Activated CD4-positive, alpha-beta T cell treated with anti-CD3 and anti-CD28 coated beads, Interleukin-2, amount 50 U/mL, for 1 hour (primary cell): ENCODE data around the gene LSM10.
A peak's percentile ranks its signal among the peaks of the same experiment; 100 is the strongest.

ENCODE experiments used
- DNase-seq: peaks from one replicate; pipeline ENCODE4 v3.0.0-alpha.2; 2020

LSM10 gene

DNA sequence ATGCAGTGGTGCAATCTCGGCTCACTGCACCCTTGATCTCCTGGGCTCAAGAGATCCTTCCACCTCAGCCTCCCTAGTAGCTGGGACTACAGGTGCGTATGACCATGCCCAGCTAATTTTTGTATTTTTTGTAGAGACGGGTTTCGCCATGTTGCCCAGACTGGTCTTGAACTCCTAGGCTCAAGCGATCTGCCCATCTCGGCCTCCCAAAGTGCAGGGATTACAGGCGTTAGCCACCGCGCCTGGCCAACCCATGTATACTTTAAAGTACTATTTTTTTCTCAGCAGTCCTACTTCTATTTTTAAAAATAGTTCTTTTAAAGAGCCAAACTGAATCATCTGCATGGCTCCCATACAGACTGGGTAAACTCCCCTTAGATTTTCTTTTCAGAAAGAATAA, 15.5 kb downstream of the LSM10 start:
- no peak for DNase-seq

DNA sequence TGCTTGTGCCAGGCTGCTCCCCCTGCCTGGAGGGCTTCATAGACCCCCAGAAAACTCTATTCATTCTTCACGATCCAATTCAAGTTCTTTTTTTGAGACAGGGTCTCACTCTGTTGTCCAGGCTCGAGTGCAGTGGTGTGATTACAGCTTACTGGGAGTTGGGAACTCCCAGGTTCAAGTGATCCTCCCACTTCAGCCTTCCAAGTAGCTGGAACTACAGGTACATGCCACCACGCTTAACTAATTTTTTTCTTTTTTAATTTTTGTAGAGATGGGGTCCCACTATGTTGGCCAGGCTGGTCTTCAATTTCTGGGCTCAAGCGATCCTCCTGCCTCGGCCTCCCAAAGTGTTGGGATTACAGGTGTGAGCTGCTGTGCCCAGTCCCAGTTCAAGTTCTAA, 16.3 kb downstream of the LSM10 start:
- DNase-seq = no peak

DNA sequence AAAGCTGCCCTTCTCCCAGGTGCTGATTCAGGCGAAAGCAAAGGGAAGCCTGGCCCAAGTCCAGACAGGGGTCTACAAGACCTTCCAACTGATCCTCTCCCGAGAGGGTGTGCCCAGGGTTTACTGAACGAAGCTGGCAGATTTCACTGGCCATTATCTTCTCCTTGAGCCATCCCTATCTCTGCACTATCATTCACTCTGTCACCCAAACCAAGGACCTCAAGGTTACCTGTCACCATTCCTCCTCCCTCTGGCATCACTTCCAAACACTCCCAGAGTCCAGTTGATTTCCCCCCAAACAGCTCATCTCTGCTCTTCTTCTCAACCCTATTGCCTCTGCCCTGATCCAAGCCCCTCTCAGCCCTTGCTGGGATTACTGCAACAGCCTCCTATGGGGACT, 16.9 kb downstream of the LSM10 start:
- no peak for DNase-seq

DNA sequence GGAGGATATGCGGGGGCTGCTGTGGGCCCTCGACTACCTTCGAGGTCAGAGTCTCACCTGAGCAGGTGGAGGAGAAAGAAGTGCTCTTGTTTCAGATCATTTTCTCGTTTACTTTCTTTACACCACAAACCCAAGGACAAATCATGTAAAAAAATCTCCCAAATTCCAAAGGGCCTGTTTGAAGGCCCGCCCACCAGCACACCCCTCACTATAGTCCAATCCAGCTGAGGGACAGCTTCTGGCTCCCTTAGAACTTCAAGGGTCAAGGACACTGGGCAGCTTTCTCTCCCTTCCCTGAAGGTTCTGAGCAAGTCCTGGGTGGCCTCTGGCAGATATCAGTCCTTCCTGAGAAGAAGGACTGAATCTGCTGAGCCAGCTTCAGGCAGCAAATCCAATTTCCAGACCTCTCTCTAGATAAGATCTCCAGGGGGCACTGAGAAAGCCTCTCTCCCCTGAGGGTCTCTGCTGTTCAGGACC, 17.5 kb downstream of the LSM10 start:
- DNase-seq = no peak

DNA sequence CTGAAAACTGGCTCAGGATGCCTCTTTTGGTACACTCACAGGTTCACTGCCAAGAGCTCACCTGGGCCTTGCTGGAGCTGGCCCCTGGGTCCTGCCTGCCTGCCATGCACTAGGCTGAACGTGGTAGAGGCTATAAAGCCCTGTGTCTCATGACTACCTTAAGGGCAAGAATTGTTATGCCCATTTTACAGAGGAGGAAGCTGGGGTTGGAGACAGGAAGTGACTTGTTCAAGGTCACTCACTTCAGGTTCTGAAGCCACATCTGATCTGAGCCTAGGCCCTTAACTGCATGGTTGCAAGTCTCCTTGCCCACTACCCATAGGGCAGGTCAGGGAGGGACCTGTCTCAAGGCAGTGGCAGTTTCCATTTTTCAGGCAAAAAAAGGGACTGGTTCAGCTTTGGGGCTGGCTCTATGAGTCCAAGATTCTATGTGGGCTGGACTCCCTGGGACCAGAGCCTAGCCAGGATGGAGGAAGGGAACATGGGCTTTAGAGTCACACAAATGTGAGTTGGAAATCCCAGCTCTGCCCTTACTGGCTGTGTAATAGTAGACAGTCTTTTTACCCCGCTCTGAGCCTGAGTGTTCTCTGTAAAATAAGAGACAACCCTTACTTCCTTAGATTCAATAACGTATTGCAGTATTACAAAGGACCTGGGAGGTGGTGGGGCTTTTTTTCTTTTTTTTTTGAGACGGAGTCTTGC, 19.8 kb downstream of the LSM10 start:
- no peak for DNase-seq

DNA sequence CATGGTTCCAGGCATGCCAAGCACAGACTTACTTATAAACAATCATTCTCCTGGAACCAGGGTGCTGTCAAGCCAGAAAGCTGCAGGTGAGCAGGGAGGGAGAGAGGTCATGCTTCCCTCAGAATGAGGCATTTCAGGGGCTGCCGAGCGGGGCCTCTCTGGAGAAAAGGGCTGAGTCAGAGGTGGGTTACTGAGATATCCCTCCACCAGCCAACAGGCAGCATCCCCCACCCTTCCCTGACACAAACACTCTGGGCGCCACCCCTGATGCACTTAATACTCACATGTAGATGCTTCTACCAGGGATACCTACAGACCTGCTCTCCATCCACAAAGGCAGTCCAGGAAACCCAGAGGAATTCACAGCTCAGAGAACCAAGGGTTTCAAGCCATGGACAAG, 25.1 kb downstream of the LSM10 start:
- DNase-seq = no peak

DNA sequence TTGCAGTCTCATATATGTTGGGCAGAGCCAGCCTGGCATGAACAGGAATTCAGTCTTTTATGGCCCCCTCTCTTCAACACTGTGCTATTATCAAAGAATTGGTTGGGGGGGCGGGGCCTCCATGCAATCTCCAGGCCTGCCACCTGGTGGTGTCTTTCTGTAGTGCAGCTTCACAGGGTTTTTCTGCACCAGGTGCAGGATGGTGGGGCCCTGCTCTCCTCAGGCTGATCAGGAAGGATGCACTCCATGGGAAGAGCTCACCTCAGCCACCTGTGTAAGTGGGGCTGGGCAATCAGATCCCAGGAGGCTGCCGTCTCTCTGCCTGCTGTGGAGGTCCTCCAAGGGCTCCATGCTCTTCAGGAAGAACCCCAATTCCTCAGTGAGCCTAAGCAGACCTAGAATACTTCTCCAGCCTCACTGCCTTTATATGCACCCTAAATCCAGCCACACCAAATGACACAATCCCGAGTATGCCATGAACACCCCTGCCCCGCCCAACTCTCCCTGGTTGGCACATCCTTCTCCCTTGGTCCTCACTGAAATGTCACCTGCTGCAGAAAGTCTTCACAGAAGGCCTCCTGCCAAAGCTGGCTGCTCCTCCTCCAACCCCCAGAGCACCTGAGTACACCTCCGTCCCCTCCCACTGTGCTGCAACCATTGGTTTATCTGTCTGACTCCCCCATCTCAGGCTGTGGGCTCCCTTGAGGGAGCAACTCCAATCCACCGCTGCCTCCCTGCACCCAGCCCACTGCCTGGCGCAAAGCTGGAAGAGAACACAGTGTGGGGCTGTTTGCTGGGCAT, 28.4 kb downstream of the LSM10 start:
- DNase-seq = peak; percentile 86

DNA sequence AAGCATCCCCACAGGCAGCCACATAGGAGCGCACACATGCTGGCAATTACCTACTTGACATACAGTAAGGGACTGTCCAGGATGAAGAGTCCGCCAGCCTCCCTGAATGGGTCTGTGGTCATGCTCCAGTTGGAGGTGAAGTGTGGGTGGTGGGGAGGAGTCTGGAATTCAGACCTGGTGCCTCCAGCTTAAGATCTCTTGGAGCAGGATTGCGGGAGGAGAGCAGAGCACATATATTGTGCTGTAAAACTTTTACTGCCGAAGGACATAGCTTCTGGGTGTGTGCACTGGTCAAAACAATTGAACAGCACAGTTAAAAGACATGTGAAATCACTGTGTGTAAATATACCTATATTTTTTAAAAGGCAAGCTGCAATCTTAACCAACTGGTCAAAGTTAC, 29.9 kb downstream of the LSM10 start:
- no peak for DNase-seq

DNA sequence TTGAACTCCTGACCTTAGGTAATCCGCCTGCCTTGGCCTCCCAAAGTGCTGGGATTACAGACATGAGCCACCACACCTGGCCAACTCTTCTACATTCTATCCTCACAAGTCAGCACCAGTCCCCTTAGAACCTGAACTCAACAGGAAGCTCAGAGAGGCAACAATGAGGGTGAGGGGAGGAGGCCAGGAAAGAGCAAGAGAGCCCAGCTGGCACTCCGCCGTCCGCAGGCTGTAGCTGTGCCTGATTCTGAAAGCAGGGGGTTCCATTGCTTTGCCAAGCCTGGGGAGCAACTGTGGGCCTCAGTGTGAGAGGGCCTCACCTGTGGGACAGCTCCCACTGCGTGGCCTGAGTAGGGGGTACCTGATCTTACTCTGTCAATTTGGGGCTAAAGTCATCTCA, 30.6 kb downstream of the LSM10 start:
- DNase-seq = peak; percentile 30

DNA sequence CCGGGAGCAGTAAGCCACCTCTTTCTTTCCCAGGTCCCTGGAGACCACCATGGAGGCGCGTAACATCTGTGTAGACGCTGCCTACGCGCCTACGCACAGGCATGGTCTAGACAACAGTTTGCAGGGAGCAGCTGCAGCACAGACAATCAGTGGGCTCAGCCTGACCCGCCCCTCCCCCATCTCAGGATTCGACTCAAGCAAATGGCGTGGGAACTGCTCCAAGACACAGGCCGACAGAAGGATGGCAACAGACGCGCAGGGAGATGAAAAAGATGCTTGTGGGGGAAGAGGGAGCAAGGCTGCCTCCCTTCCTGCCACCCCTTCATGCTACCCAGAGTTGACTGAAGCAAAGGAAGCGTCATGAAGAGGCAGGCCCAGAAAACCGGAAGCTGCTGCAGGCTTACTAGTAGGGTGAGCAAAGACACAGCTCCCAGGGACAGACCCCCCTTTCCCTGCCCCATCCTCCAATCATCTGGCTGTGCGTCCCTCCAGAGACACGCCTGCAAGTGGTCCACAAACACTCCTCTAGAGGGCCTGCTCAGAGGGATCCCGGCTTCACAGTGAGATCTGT, 31.5 kb downstream of the LSM10 start:
- peak; percentile 51 for DNase-seq

DNA sequence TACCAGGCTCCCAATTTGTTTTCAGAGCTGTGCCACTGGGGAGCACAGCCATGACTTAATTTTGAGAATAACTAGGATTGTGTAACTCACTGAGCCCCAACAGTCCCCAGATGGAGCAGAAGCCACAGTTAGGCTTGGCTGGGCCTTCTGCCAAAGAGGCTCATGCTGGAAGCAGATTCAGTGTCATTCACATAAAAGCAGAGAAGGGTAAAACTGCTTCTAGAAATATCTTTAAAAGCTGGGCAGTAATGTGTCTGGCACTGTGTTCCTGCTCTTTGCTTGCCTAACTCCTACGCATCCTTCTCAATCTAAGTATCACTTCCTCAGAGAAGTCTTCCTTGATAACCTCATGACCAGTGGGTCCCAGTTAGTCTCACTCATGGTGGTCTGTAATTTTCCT, 32.3 kb downstream of the LSM10 start:
- DNase-seq = no peak

DNA sequence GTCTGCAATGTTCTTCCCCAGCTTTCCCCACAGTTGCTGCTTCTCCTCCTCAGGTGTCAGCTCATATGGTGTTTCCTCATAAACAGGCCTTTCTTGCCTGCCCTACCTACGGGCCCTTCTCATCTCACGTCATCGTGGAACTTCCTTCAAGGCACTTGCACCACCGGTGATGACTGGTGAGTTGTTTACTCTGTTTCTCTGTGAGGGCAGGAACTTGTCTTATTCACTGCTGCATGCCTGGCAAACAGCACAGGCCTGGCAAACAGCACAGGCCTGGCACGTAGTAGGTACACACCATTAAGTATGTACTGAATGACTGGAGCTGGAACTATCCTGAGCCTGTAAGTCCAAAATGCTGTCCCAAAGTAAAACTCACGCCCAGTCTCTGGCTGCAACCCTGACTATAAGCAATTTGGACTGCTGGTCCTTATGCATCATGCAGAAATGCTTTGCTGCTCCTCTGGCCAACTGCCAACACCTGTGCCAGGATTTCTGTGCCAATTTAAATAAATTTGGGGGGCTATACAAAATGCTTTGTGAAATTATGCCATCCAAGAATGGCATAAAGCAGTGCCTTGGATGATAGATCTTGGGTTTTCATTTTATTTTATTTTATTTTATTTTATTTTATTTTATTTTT, 37.7 kb downstream of the LSM10 start:
- DNase-seq = peak; percentile 30

DNA sequence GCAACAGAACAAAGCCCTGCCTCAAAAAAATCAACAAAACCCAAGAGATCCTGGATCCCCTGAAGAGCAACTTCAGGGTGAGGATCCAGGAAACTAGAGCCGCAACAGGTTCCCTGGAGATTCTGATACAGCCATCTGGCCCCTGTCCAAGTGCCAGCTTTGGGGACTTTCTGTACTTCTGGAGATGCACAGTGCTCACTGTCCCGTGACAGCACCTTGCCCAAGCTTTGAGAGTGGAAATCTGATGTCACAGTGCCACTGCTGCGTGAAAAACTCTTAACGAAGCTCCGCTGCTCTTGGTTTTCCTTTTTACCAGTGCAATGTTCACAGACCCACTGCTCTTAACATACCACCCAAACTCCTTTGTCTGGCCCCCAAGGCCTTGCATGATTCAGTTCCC, 38.3 kb downstream of the LSM10 start:
- DNase-seq = no peak

DNA sequence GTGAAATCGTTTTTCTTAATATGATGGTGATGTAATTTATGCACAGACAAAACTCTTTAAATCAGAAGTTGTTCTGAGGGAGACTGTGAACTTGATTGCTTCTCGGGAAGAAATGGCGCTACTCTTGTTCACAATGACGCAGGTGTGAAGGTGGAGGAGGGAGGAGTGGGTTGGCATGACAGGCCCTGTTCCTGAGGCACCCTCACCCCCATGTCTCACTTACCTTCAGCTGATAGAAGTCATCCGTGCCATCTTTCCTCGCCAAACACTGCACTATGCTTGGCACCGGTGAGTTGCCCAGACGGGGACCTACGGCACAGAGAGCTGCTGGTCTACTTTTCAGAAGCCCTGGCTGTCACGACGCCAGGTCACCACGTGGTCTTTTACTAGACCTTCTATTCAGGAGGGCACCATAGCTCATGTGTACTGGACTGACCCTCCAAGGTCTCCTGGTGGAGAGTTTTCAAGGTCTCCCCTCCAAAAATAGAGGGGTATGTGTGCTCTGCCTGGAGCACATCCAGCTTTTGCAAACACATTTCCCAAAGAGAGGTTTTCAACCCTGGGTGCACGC, 39.1 kb downstream of the LSM10 start:
- no peak for DNase-seq

DNA sequence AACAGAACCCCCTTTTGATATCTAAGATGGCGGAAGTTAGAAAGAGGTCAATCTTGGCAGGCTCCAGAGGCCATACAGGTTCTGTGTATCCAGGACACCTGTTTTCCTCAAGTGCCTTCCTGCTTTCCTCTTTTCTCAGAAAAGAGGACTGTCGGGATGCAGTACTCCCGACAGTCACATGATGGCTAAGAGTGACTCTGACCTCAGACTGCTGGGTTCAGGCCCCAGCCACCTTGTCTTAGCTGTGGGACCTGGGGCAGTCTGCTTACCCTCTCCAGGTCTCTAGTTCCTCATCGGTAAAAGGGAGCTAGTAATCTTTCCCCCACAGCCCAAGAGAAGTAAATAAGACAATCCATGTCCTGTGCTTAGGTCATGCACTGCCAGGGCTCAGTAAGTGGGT, 41.9 kb downstream of the LSM10 start:
- DNase-seq = no peak

DNA sequence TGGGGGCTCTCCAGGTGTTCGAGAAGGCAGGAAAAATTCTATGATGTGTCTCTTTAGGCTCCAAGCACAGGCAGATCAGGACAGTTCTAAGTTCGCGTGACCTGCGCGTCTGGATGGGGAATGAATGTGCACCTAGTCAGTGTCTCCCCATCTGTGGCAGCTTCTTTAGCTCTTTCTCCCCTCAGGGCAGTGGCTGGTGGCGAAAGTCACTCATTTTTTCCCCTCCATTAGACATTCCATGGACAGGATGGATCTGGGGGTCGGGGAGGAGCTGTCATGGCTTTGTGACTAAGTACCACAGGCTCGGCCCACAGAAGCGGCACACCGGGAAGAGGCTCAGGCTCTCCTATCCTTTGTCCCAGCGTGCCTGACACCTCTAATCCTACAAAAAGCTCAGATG, 43.2 kb downstream of the LSM10 start:
- DNase-seq = no peak

DNA sequence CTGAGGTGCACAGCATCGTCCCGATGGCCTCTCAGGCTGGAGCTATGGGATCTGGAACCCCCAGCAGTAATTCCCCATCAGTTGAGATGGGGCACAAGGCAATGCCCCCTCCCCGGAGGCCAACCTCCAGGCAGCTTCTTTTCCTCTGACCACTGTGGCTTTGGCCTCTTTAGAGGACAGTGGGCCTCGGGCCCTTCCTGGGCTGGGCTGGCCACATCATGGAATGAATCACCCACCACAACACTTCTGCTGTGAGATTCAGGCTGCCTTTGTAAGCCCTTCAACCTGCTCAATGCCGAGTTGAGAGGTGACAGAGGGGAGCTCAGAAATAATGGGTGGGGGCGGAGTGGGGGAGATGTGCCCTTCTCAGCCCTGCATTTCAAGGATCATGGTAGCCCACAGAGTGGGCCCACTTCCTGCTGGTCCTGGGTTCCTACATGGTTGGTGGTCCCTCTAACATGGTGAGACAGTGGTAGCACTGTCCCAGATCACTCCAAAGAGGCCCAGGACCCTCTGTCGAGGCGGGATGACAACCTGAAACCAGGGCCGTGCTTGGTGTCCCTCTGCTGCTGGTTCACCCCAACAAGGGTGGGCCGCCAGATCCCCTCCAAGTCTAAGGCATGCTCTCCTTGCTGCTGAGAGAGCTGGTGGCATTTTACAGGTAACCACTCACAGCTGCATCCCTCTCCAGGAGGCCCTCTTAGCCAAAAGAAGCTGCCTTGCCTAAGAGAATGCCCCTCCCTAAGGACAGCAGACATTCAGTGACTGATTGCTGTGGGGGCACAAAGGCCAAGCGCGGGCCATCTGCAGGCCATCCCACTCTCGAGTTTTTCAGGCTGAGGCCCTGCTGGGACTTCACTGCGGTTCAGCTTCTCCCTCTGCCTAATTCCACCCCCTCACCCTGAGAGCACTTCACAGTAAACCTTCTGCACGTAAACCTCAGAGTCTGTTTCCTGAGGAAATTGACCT, 44.5 kb downstream of the LSM10 start:
- DNase-seq = no peak

DNA sequence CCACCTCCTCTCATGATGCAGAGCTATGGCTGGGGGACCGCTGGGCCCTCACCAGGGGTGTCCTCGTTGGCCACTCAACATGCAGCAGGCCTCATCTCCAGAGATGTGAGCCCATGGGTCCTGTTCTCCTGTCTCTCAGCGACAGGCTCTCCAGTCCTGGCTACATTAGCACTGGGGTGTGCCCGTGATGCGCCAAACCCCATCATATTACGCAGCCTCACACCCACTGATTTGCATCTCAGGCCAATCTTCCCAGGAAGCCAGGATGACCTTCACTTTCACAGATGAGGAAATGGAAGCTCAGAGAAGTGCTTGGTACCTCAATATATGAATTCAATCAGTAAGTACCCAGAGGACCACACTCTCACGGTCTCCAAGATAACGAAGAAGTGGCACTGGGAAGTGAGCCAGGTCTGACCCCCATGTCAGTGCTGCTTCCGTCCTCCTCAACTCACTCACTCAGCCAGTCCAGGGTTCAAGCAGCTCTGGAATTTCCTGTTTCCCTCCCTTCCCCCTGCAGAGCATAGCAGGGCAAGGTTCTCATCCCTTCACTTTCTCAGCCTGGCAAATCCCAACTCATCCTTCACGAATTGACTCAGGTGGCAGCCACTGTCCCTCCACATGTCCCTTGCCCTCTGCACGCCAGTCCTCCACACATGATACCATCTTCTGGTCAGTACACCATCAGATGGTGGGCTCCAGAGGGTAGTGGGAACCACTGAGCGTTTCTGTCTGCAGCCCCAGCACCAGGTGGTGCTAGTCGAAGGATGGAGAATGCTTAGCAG, 45.4 kb downstream of the LSM10 start:
- no peak for DNase-seq

DNA sequence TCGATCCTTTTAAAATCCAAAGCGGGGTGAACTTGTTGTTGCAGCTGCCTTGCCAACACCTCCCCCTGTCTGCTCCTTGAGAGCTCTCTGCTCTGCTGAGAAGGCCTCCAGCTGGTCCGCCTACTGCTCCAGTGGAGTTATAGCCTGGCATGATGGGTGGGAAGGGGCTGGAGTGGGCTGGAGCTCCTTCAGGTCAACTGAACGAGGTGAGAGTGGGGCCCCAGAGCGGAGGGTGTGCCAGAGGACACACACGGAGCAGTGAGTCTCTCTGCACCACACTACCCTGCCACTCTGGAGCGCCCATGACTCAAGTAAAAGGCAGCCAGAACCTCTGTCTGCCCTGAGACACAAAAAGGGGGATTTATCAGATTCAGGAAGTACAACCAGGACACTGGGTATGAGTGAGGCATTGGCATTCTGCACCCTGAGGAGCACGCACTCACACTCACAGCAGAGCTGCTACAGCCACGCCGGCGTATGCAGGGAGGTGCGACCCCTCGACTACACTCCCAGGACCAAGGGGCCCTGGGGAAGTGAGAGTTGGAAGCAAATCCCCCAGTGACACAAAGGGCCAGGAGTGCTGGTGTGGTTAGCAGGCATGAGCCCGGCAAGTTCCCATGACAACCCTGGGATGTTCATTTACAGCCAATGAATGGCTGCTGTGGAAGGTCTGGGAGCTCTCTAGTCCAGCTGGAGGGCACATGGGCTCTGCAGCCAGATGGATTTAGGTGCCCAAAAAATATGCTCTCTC, 46.3 kb downstream of the LSM10 start:
- no peak for DNase-seq

DNA sequence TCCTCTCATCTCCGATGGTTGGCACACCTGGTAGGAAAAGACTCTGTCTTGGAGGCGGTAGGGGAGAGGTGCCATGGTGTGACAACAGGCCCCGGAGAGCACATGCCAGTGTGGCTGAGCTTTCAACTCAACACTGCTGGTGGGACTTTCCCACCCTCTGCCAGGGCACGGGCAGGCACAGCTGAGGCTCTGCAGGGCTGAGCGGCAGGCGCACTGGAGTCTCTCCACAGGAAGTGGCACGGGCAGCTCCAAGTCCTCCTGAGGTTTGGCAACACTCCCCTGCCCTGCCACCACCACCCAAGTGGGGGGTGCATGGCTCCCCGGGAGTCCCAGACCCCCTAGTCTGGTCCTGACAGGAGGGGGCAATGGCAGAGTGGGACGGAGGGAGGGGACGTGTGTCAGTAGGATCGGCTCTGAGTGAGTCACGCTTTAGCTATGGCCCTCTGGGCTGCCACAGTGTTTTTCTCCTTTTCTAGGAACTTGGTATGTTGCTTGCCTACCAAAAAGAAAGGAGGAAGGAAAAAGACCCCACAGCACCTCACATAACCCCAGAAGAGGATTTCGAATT, 47.0 kb downstream of the LSM10 start:
- peak; percentile 53 for DNase-seq
